NCI-H1417 (cell line): ENCODE measurements around the gene P3H1.
"Not testable (repeated sequence)": the region's sequence is repeated elsewhere in the genome, so short reads cannot be mapped to it uniquely, and the experiment has no call there.

Experiments
- DNase-seq, 3 experiments: peaks; one replicate each; lab custom pipeline; 2025; lab: John Stamatoyannopoulos, UW

The P3H1 gene

GRCh38 chr1:42773420-42773819 is 6.6 kb upstream of the P3H1 start:
- DNase-seq = no peak

- DNase-seq = no peak
Observed at GRCh38 chr1:42769811-42770210, 3.0 kb upstream of the P3H1 start.

- no peak for DNase-seq
Observed at GRCh38 chr1:42768172-42768571, 1.3 kb upstream of the P3H1 start.

- DNase-seq = peak in 1 of 3 experiments; percentile 48
Observed at GRCh38 chr1:42767510-42768000, 727 bp upstream of the P3H1 start.

DNA sequence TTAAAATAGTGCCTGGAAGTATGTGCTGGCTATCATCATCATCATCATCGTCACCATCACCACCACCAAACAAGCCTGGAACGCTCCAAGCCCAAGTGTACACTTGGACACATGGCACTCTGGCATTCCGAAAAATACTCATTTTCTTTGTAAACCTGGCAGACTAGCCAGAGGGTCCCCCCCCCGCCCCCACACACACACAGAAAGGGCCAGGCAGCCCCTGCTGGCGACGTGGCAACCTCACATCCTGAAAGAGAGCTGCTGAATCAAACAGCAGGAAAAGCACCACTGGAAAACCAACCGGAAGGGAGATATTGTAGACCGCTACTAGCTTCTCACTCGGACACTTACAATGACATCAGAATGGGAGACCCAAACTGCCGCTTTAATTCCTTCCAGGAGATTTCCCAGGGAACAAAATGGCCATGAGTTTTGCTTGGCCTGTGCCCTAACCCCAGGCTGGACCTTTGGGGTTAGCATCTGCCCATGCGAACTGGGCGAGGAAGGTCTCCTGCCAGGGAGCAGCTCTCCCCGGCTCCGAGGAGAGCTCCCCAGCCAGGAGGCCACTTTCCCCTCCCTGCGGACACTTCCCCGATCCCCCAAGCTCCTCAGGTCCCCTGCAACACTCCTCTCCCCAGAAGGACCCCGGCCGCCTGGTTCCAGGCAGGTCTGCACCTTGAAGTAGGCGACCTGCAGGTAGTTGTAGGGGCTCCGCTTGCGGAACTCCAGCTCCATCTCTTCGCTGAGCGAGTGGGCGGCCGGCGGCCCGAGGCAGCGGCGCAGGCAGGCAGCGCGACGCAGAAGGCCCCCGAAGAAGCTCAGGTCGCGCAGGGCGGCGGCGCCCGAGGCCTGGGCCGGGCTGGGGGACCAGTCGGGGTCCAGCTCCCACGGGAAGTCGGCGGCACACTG is 742 bp downstream of the P3H1 start:
- peak; percentile 36 to 76 (median 73) for DNase-seq

GRCh38 chr1:42765269-42765668 is 1.6 kb downstream of the P3H1 start:
- peak in 1 of 3 experiments; percentile 29 for DNase-seq

GRCh38 chr1:42762269-42762668 is 4.6 kb downstream of the P3H1 start:
- no peak for DNase-seq

DNA sequence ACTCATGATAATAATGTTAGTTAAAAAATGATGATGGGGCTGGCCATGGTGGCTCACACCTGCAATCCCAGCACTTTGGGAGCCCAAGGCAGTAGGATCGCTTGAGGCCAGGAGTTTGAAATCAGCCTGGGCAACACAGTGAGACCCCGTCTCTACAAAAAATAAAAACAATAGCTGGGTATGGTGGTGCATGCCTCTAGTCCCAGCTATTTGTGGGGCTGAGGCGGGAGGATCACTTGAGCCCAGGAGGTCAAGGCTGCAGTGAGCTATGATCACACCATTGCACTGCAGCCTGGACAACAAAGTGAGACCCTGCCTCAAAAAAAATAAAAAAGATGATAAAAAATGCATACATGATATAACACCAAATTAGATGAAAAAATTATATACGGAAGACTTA is 5.3 kb downstream of the P3H1 start:
- DNase-seq = no peak

- DNase-seq = no peak
Observed at GRCh38 chr1:42759114-42759513, 7.7 kb downstream of the P3H1 start.

- no peak for DNase-seq
Observed at GRCh38 chr1:42758641-42759040, 8.2 kb downstream of the P3H1 start.

DNA sequence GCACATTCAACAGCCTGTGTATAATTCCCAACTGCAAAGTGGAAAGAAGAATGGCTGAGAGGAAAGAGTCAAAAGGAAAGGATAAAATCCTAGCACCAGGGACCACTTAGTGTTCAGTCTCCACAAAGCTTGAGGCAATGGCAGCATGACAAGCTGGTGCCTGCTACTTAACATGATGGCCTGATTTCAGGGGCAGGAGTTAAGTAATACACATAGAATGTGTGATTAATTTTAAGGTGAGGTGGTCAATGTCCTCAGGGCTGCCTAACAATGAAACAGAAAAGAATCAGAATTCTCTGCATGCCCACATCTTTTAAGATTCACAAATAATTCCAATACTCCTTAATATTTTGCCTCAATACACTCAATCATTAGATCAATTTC is 8.9 kb downstream of the P3H1 start:
- DNase-seq = no peak

DNA sequence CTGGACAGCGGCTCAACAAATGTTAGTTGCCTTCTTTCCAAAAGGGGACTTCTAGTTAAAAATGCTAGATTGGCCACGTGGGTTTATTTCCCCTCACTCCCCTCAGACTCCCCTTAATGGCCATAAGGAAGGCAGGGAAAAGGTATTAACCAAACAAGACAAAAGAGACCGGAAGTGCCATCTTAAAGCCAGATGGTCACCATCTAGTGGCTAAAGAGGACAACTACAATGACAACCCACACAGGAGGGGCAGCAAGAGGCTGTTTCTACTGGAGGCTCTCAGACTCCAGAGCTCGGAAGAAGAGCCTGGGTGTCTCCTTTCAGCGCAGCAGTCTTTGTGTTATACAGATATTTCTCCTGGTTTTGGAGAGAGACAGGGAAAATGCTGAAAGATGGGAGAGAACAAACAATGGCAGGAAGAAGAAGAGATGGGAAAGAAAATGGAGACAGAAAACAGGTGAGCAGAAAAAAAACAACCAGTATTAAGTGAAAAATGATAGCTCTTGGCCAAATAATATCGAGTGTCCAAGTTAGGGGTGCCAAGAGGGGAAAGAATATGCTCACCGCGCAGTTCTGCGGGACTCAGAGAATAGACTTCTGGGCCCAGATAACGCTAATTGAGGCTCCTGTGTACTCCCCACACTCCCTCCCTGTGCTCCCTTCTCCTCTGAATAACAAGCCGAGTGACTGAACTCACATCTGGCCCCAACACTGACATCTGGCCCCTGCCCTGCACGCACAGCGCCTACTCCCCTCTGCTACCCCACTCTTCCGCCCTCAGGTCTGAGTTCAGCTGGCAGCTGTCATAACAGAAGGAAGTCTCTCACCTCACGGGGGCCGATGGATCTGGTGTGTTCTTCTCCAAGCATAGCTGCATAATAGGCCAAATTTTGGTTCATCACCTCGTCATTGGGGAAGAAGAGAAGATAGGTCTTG is 9.6 kb downstream of the P3H1 start:
- DNase-seq = peak; percentile 34 to 76 (median 52)

GRCh38 chr1:42753070-42753469 is 13.8 kb downstream of the P3H1 start:
- DNase-seq = no peak

DNA sequence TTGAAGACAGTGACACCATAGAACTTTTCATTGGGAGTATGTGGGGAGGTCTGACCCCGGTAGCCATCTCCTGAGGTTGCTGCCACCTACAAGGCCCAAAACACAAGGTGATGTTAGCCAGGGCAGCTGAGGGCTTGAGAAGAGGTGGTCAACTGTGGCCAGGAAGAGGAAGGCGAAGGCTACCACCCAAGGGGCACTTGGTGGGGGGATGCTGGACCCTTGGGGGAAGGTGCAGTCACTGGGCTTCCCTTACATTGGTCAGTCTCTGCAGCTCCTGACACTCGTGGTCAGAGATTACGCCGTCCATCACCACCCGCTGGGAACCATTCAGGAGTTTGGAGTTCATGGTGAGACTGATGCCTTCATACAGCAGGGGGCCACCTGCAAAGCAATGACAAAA is 14.5 kb downstream of the P3H1 start:
- DNase-seq = no peak

DNA sequence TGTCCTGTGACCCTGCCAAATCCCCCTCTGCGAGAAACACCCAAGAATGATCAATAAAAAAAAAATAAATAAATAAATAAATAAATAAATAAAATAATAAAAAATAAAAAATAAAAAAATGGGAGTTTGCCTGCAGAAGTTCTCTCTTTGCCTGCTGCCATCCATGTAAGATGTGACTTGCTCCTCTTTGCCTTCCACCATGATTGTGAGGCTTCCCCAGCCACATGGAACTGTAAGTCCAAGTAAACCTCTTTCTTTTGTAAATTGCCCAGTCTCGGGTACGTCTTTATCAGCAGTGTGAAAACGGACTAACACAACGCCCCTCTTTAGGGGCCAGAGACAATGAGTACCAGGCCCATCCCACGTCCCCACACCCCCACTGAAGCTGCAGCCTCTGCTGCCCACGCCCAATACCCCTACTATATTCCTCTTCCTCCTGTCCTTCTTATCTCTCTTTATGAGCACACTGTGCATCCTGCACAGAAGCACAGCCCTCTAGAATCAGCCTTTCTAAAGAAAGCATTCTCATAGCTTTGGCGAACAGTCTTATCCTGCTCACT is 15.2 kb downstream of the P3H1 start:
- not testable (repeated sequence) for DNase-seq

- no peak for DNase-seq
Observed at GRCh38 chr1:42750041-42750440, 16.8 kb downstream of the P3H1 start.

DNA sequence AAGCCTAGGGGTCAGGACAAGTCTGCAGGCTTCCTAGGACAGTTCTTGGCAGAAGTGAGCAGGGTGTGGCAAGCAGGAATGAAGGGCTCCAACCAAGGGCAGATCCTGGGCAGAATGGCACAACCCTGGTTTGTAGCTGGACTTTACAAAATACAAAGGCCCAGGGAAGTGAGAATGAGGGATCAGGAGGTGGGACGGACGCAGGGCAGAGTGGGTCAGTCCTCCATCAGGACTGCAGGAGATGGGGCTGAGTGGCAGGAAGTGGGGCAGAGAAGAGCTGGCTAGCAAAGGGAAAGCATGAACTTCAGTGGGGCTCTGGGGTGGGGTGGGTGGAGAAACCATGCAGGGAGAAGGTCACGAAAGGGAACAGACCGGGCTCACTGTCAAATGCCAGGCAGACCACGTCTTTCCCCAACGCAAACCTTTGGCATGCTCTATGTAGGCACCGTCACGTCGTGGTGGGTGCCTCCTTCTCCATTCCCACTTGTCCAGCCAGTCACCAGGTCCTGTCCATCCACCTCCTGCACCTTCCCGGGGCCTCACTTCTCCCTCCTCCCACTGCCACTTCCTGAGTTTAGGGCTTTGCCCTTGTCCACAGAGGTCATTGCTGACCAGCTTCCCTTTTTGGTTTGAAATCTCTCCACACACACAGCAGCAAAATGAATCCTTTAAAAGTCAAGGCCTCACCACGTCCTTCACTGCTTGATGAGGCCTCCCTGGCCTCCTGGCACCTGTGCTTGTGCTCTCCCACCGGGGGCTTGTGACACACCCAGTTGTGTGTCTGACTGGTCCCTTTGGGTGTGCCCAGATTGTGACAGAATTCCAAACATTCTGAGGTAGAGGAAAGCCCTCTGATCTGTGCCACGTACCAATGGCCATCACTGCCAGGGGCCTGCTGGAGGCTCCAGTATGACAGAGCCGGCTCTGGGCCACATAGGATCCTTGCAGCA is 18.1 kb downstream of the P3H1 start:
- DNase-seq = no peak

DNA sequence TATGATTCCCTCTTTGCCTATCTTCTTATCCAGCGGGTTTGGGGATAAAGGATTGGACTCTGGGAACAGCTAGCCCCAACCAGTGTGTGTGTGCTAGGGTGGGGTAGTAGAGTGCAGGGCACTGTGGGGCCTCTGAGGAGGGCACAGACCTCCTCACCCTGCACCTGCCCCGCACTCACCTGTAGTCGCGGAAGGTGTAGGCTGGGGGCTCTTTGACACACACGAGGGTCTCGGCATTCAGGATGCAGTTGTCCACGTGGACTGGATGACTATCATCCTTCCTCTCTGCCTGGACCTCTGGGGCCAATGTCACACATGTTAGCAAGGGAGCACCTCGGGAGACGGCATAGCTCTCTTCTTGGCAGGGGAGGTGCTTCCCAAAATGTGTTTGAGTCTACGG is 18.8 kb downstream of the P3H1 start:
- no peak for DNase-seq

DNA sequence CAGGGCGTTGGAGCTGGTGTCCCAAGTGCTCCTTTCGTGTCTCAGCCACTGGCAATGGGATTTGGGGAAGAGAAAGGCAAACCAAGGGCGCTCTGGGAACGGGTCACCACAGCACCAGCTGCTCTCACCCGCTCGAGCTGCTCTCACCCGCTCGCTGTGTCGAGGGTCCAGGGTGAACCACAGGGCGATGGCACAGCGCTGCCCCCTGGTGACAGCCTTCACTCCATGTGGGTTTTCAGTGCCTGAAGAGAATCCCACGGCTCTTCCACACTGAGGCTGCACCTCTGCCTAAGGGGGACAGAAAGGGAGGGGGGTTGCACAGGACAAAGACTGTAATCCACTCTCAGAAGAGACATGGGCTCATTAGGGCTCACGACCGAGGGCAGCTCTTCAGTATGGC is 19.7 kb downstream of the P3H1 start:
- peak; percentile 16 to 43 (median 34) for DNase-seq

- no peak for DNase-seq
Observed at GRCh38 chr1:42746436-42747105, 20.3 kb downstream of the P3H1 start.

- DNase-seq = no peak
Observed at GRCh38 chr1:42745851-42746250, 21.0 kb downstream of the P3H1 start.
